HuH-7.5 (cell line): Measurements from ENCODE around the gene DPYSL4.

ENCODE experiments used
- DNase-seq: peaks from one replicate; pipeline ENCODE4 v3.0.0; 2011; ENCODE audit warnings: low spot score

The DPYSL4 gene

DNA sequence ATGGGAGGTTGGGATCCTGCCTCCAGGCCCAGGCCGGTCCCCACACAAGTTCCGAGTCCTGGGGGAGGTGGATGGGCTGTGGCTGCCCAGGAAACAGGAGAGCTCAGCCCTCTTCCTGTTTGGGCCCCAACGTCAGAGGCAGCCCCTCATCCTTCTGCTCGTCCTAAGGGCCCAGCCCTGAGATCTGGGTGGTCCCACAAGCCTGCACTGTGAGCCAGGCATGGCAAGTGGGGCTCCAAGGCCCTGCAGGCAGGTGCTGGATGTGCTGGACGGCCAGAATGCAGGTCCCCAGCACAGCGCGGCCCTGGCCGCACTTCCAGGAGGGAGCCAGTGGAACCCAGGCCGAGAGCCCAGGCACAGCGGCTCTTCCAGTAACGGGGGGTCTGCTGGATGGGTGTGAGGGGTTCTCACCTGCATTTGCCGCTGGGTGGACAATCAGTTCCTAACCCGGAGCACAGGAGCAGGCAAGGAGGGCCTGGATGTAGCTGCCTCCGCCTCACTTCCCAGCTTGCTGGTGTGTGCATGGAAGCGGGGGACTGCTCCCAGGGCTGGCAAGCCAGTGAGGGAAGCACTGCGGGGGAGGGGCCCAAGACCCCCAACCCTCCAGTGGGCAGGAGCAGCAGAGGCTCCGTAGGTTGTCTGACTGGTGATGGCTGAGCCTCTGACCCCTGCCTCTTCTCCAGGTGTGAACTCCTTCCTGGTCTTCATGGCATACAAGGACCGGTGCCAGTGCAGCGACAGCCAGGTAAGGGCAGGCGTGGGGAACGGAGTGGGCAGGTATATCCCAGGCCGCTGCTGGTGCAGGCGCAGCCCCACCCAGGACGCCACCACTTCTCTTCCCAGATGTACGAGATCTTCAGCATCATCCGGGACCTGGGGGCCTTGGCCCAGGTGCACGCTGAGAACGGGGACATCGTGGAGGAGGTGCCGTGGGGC, 9.7 kb downstream of the DPYSL4 start:
- DNase-seq: no peak

GRCh38 chr10:132197271-132198067, 10.7 kb downstream of the DPYSL4 start:
- no peak for DNase-seq

- DNase-seq: no peak
These were observed 11.3 kb downstream of the DPYSL4 start for GRCh38 chr10:132198068-132198370.

DNA sequence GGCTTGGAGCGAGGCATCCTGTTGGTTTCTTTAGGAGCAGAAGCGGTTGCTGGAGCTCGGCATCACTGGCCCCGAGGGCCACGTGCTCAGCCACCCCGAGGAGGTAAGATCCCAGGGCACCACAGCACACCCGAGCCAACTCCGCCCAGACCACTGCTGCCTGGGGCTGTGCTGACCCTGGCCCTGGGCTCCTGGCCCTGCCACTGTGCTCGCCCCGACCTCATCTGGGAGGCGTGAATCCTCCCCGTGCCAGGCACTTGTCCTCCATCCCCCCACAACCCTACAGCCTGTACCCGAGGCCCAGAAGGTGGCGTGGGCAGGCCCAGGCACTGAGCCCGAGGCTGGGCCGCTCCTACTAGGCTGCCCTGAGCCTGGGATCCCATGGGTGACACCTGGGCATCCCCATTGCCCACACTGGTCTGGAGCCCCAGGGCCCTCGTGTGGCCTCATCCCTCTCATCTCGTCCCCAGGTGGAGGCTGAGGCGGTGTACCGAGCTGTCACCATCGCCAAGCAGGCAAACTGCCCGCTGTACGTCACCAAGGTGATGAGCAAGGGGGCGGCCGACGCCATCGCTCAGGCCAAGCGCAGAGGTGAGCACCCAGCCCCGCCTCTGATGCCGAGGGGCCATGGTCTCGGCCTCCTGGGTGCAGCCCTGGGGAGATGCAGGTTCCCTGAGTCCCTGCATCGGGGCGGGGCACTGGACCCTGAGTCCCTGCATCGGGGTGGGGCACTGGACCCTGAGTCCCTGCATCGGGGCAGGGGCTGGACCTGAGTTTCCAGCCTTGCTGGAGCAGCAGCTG, 11.8 kb downstream of the DPYSL4 start:
- DNase-seq: no peak

- no peak for DNase-seq
These were observed 12.6 kb downstream of the DPYSL4 start for GRCh38 chr10:132199268-132199853.

- DNase-seq: no peak
These were observed 13.1 kb downstream of the DPYSL4 start for GRCh38 chr10:132199854-132200311.

GRCh38 chr10:132200344-132201110, 13.8 kb downstream of the DPYSL4 start:
- no peak for DNase-seq

DNA sequence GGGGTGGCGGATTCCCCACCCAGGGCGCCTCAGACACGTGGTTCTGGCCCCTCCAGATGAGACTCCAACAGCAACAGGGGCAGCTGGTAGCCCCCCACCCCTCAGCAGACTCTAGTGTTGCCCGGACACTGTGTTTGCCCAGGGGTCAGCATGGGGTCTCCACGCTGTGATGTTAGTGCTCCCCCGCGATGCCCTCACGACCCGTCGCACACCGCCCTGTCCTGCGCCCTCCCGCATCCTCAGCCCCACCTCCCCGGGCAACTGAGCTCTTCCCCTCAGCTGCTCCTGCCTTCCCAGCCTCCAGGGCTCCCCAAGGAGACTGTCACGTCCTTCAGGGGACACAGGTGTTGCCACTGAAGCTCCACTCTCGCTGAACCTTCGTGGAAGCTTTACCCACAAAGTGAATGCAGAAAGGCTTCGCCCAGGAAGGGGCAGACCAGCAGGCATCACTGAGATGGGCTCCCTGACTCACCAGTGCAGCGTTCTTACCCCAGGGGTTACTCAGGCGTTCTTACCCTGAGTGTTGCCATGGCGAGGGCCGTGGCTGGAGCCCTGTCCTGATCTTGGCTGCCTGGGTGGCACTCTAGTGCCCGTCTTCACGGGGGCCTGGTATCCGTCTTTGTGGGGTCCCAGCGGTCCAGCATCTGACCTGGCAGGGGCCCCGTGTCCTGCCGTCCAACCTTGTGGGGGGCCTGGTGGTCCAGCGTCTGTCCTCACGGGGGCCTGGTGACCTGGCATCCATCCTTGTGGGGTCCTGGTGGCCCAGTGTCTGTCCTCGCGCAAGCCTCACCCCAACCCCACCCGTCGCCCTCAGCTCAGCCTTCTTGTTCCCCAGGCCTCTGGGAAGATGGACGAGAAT, 14.6 kb downstream of the DPYSL4 start:
- no peak for DNase-seq

- DNase-seq: no peak
These were observed 15.6 kb downstream of the DPYSL4 start for GRCh38 chr10:132202070-132202970.

- DNase-seq: no peak
These were observed 16.7 kb downstream of the DPYSL4 start for GRCh38 chr10:132203256-132204077.

GRCh38 chr10:132204078-132204780, 17.5 kb downstream of the DPYSL4 start:
- DNase-seq: no peak

DNA sequence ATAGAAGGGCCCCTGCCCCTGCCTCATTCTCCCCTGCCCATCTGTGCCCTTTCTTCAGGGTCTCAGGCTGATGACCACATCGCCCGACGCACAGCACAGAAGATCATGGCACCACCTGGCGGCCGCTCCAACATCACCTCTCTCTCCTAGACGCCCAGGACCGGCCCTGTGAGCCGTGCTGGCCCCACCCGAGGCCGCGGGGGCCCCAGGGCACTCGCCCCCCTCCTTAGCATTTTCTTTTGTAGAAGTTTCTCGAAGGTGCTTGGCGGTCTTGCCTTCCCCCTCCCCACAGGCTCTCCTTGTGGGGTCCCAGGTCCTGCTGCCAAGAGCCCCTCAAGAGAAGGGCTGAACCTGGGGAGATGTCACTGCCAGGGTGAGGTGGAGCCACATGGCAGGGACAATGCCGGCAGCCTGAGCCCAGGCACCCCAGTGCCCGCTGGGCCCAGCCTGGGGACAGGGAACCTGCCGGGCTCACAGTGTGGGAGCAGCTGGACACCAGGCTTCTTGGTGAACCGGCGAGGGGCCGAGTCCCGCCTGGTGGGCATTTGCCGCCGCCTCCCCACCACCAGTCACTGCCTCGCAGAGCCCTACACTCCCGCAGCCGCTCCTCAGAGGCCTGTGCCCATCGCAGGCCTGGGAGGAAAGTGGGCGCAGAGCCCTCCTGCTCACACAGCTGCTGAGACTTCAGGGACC, 18.2 kb downstream of the DPYSL4 start:
- no peak for DNase-seq

- DNase-seq: no peak
These were observed 19.1 kb downstream of the DPYSL4 start for GRCh38 chr10:132205650-132206376.

DNA sequence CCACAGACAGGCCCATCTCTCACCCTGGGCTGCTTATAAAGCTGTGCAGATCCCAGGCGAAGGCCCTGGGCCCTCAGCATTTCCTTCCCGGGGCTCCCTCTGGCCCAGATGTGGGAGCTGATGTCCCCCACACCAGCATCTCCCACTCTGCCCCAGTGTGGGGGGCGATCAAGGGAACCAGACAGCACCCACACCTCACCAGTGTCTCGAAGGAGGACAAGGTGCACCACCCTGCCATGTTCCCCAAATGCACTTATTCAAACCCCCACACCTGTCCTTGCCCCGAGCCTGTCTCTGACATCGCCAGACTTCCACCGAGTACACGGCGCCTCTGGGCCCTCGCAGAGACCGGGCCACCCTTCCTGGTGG, 19.6 kb downstream of the DPYSL4 start:
- DNase-seq: no peak

DNA sequence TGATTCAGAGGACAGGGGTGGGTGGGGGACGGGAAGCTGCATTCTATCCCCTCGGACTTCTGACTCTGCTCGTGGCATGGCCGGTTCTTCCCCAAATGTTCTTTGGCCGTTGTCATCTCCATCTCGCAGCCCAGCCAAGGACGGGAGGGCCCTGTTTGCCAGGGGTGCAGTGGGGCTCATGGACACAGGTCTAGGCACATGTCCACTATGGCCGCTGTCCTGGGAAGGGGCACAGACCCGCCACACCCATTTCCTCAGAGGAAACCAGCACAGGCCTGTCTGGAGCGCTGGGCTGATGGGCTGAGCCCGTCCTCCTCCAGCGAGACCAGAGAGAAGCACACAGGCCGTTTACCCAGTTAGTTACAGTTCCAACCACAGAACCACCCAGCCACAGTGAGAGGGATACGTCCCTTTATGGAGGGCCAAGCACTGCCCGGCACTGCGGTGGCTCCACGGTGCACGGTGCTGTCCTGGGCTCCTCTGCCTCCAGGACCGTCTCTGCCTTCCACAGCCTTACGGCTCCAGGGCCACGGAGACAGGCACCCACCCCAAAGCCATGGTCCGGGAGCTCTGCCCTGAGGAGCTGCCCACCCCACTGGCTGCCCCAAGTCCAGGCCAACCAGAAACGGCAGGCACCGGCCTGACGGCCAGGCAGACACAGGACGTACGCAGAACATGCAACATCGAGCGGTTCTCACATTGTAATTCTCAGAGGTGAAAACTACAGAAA, 20.2 kb downstream of the DPYSL4 start:
- DNase-seq: no peak
